ENCODE data around the gene IP6K2. TPM values are rescaled to one million over a fixed set of nuclear protein-coding genes. Genes with fewer than 3 reads are reported as not detected.

The IP6K2 gene
- polyA plus RNA-seq, 5 donors, result 204 to 224 (median 221) TPM

DNA sequence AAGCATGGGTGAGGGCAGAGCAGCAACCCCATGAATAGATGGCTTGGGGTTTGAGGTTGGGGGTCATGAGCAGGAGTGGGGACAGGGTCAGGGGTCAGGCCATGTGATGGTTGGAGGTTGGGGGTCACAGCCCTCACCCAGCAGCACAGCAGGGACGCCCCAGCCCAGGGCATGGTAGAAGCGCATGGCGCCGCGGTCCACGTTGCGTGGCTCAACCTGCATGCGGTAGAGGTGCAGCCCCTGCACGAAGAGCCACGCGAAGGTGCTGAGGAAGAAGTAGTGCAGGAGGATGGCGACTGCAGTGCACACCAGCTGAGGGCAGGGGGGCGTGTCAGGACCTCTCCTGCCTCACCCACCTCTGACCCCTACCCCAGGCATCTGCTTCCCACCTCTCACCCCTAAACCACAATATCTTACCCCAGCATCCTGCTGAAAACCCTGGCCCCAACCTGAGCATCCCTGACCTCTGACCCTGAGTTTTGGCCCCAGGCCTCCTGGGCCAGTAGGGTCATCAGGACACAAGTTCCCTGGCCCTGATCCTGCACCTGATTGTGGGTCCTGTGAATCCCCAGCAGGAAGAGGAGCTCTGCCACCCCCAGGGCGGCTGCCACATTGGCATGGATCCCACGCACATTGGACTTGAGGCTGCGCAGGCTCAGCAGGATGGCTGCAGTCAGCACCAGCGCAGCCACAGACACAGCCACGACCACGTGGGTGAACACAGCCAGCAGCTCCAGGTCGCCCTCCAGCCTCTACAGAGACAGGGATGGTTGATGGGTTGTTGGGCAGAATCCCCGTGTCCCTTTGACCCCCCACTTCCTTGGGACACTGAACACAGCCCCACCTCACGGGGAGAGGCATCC lies 71.9 kb downstream of the IP6K2 start:
- DNase-seq, result no peak

DNA sequence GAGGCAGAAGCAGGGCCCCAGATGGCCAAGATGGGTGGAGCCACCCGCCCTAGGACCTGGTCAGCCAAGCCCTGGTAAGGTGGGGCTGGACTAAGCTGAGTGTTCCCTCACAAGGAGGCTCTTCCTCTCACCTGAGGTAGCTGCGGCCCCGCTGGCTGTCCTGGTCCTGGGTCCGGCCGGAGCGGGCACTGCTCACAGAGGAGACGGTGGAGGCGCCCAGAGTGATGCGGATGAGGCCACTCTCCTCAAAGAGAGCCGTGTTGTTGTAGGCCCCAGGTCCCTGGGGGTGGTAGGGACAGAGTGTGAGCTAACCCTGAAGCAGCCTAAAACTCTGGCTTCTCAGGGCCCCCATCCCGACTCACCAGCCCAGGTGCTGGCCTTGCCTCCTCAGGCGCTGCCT lies 74.4 kb downstream of the IP6K2 start:
- no peak for DNase-seq

DNA sequence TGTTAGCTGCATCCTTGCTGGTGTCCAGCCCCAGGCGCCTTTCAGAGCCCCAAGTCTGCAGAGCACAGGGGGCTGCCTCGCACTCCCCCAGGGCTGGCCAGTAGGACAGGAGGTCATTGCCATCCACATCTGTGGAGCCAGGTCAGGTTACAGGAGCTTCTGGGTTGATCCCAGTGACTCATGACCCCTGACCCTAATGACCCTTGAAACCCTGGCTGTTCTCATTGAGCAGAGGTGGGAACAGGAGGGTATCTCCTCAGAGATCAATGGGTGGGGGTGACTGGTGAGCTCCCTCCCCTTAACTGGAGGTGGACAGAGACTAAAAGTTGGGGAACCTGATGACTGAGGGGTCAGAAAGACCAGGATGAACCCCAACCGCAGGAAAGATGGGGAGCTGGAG lies 75.6 kb downstream of the IP6K2 start:
- no peak for DNase-seq

DNA sequence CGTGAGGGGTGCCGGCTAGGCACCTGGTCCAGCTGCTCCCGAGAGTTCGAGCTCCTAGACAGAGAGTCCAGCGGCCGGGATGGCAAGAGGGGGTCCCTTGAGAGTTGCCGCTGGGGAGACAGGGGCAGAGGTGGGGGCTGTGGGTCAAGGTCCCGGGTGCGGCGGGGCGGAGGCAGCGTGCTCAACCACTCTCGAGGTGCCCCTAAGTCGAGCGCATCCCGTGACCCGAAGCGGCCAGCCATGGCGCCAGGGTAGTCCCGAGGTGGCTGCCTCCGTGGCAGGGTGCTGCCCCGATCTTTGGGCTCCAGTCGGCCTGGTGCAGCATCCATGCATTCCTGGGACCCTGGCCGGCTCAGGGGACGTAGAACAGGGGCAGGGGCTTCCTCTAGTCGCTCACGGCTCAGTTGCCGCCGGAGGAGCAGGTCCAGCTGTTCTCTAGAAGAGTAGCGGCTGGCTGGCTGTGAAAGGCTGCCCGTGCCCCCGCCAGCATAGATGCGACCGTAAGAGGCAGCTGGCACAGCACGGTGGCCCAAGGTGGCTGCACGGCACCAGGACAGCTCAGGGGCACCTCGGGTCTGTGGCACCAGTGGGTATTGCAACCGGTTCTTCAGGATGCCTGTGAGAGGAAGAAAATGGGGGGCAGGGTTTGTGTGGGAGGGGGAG lies 76.9 kb downstream of the IP6K2 start:
- DNase-seq, result no peak

Other genes with a start within 250 kb of the IP6K2 start
- gene SHISA5, start 213.0 kb downstream of the IP6K2 start, polyA plus RNA-seq (ENCODE audit: insufficient read depth in 1 of 5, insufficient read length in 5 of 5, low replicate concordance in 1 of 5), result 100 to 1,000 TPM in 3 of 5 donors, 10 to 100 TPM in 2; 88.9 to 126 (median 102) TPM
- 10 to 100 TPM in 1 of 5 donors, 1 to 10 TPM in 4; 5.5 to 10.9 (median 7.5) TPM for gene PFKFB4, start 160.4 kb downstream of the IP6K2 start, polyA plus RNA-seq (ENCODE audit: insufficient read depth in 1 of 5, insufficient read length in 5 of 5, low replicate concordance in 1 of 5)
- under 1 TPM in 3 of 5 donors, not detected in 2; 0.17 to 0.33 (median 0.22) TPM for gene UCN2, start 153.4 kb downstream of the IP6K2 start, polyA plus RNA-seq (ENCODE audit: insufficient read depth in 1 of 5, insufficient read length in 5 of 5, low replicate concordance in 1 of 5)
- gene COL7A1, start 121.9 kb downstream of the IP6K2 start, polyA plus RNA-seq (ENCODE audit: insufficient read depth in 1 of 5, insufficient read length in 5 of 5, low replicate concordance in 1 of 5), result 10 to 100 TPM in 2 of 5 donors, 1 to 10 TPM in 3; 4.4 to 12.9 (median 9.3) TPM
- gene UQCRC1, start 107.6 kb downstream of the IP6K2 start, polyA plus RNA-seq (ENCODE audit: insufficient read depth in 1 of 5, insufficient read length in 5 of 5, low replicate concordance in 1 of 5), result 100 to 1,000 TPM; 141 to 169 (median 147) TPM
- gene TMEM89, start 95.5 kb downstream of the IP6K2 start, polyA plus RNA-seq (ENCODE audit: insufficient read depth in 1 of 5, insufficient read length in 5 of 5, low replicate concordance in 1 of 5), result under 1 TPM in 1 of 5 donors, not detected in 4; 0.24 TPM
- gene SLC26A6, start 81.8 kb downstream of the IP6K2 start, polyA plus RNA-seq (ENCODE audit: insufficient read depth in 1 of 5, insufficient read length in 5 of 5, low replicate concordance in 1 of 5), result 10 to 100 TPM; 11.5 to 17.7 (median 16.7) TPM
- gene CELSR3, start 54.3 kb downstream of the IP6K2 start, polyA plus RNA-seq (ENCODE audit: insufficient read depth in 1 of 5, insufficient read length in 5 of 5, low replicate concordance in 1 of 5), result 1 to 10 TPM in 1 of 5 donors, under 1 TPM in 4; 0.56 to 1.5 (median 0.99) TPM
- 10 to 100 TPM; 13.0 to 21.2 (median 18.4) TPM for gene NCKIPSD, start 31.3 kb downstream of the IP6K2 start, polyA plus RNA-seq (ENCODE audit: insufficient read depth in 1 of 5, insufficient read length in 5 of 5, low replicate concordance in 1 of 5)
- gene PRKAR2A, start 130.7 kb upstream of the IP6K2 start, polyA plus RNA-seq (ENCODE audit: insufficient read depth in 1 of 5, insufficient read length in 5 of 5, low replicate concordance in 1 of 5), result 10 to 100 TPM; 25.7 to 36.9 (median 32.5) TPM
- 10 to 100 TPM; 12.3 to 14.6 (median 13.1) TPM for gene SLC25A20, start 181.7 kb upstream of the IP6K2 start, polyA plus RNA-seq (ENCODE audit: insufficient read depth in 1 of 5, insufficient read length in 5 of 5, low replicate concordance in 1 of 5)
- 10 to 100 TPM; 72.0 to 94.8 (median 77.5) TPM for gene ARIH2, start 201.6 kb upstream of the IP6K2 start, polyA plus RNA-seq (ENCODE audit: insufficient read depth in 1 of 5, insufficient read length in 5 of 5, low replicate concordance in 1 of 5)